Measurements from ENCODE around the gene RHOU. TPM values are rescaled to one million over a fixed set of nuclear protein-coding genes. Genes with fewer than 3 reads are reported as not detected.

Gene RHOU
- total RNA-seq, 4 donors from 2014 or later: 13.1 to 41.2 (median 26.6) TPM

GRCh38 chr1:228717081-228717480 is 18.2 kb upstream of the RHOU start:
- H3K27me3 ChIP-seq: no peaks in the 10 kb centered on the region
- DNase-seq: no peak
- no peak for TF ChIP-seq CTCF (IDR thresholded peaks at IDR 0.05)
- no peak for TF ChIP-seq POLR2A (IDR thresholded peaks at IDR 0.05)
- peak overlapping the region; percentile 25 to 36 for H3K27ac ChIP-seq
- H3K9me3 ChIP-seq: no peaks in the 10 kb centered on the region
- H3K4me3 ChIP-seq: no peak overlapping the region
- H3K4me1 ChIP-seq: no peaks in the 10 kb centered on the region
- no peaks in the 10 kb centered on the region for H3K36me3 ChIP-seq
- intact Hi-C loops (cut with DNase I; ENCODE audit: low total_unique reads): no loop called here

GRCh38 chr1:228721407-228721806 is 13.9 kb upstream of the RHOU start:
- no peak for DNase-seq
- Histone ChIP-seq H3K4me1 (no peaks in the 10 kb centered on the region), H3K27ac (no peak overlapping the region), H3K9me3 (no peaks in the 10 kb centered on the region), H3K27me3 (no peaks in the 10 kb centered on the region), H3K36me3 (no peaks in the 10 kb centered on the region), H3K4me3 (no peak overlapping the region)
- TF ChIP-seq POLR2A (IDR thresholded peaks at IDR 0.05) (no peak), CTCF (IDR thresholded peaks at IDR 0.05) (no peak)
- intact Hi-C loops (cut with DNase I; ENCODE audit: low total_unique reads): no loop called here

GRCh38 chr1:228723287-228723686 is 12.0 kb upstream of the RHOU start:
- Histone ChIP-seq H3K27ac (no peak overlapping the region), H3K27me3 (no peaks in the 10 kb centered on the region), H3K4me1 (no peaks in the 10 kb centered on the region), H3K9me3 (no peaks in the 10 kb centered on the region), H3K4me3 (no peak overlapping the region), H3K36me3 (no peaks in the 10 kb centered on the region)
- intact Hi-C loops (cut with DNase I; ENCODE audit: low total_unique reads): no loop called here
- no peak for DNase-seq
- no peak for TF ChIP-seq POLR2A (IDR thresholded peaks at IDR 0.05)
- no peak for TF ChIP-seq CTCF (IDR thresholded peaks at IDR 0.05)

GRCh38 chr1:228723921-228724320 is 11.4 kb upstream of the RHOU start:
- Histone ChIP-seq H3K4me1 (no peaks in the 10 kb centered on the region), H3K9me3 (no peaks in the 10 kb centered on the region), H3K27ac (no peak overlapping the region), H3K4me3 (no peak overlapping the region), H3K27me3 (no peaks in the 10 kb centered on the region), H3K36me3 (no peaks in the 10 kb centered on the region)
- intact Hi-C loops (cut with DNase I; ENCODE audit: low total_unique reads): no loop called here
- DNase-seq: no peak
- no peak for TF ChIP-seq CTCF (IDR thresholded peaks at IDR 0.05)
- no peak for TF ChIP-seq POLR2A (IDR thresholded peaks at IDR 0.05)

GRCh38 chr1:228725178-228725577 is 10.1 kb upstream of the RHOU start:
- DNase-seq: peak in 1 of 2 donors; percentile 27
- no peaks in the 10 kb centered on the region for H3K36me3 ChIP-seq
- no peaks in the 10 kb centered on the region for H3K9me3 ChIP-seq
- H3K27ac ChIP-seq: no peak overlapping the region
- H3K4me1 ChIP-seq: no peaks in the 10 kb centered on the region
- intact Hi-C loops (cut with DNase I; ENCODE audit: low total_unique reads): no loop called here
- no peaks in the 10 kb centered on the region for H3K27me3 ChIP-seq
- no peak overlapping the region for H3K4me3 ChIP-seq
- TF ChIP-seq CTCF (IDR thresholded peaks at IDR 0.05) (no peak), POLR2A (IDR thresholded peaks at IDR 0.05) (no peak)
